SK-N-SH (cell line): Measurements from ENCODE around the gene WIPF2.

Source experiments
- MEF2A ChIP-seq: IDR thresholded peaks from 2 replicates; pipeline ENCODE4 v1.4.0; 2012; ENCODE audit warnings: low read depth, borderline replicate concordance
- MXI1 ChIP-seq: IDR thresholded peaks from 2 replicates; pipeline ENCODE4 v1.6.1; 2012; ENCODE audit warnings: mild to moderate bottlenecking, low read depth, low read length, improper control_type of control experiment
- YY1 ChIP-seq: IDR thresholded peaks from 2 replicates; pipeline ENCODE4 v1.4.0; 2012; ENCODE audit warnings: low read depth, mild to moderate bottlenecking

GRCh38 chr17:40173778-40174135, 45.3 kb upstream of the WIPF2 start:
- TF ChIP-seq MEF2A, result no peak
- TF ChIP-seq YY1, result no peak
- no peak for TF ChIP-seq MXI1
